ENCODE data around the gene SPNS3.

Gene SPNS3

GRCh38 chr17:4530799-4531730, 97.3 kb downstream of the SPNS3 start:
- no peak for DNase-seq (ENCODE audit: low read depth)

- no peak for DNase-seq (ENCODE audit: low read depth)
These were observed 98.4 kb downstream of the SPNS3 start for GRCh38 chr17:4531988-4532736.

DNA sequence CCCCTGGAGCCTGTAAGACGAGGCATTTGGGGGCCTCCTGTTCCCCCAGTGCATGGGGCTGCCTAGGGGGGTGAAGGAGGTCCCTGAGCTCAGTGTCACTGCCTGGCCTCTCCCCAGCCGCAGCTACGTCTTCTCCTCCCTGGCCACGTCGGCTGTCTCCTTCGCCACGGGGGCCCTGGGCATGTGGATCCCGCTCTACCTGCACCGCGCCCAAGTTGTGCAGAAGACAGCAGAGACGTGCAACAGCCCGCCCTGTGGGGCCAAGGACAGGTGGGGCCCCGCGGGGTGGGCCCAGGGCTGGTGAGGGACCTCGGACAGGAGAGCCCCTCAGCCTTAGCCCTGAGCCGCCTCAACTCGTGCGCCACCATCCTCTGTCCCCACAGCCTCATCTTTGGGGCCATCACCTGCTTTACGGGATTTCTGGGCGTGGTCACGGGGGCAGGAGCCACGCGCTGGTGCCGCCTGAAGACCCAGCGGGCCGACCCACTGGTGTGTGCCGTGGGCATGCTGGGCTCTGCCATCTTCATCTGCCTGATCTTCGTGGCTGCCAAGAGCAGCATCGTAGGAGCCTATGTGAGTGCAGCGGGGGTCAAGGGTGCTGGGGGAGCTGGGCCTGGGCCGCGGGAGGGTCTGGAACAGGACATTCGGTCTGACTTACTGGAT, 99.3 kb downstream of the SPNS3 start:
- DNase-seq (ENCODE audit: low read depth): no peak

DNA sequence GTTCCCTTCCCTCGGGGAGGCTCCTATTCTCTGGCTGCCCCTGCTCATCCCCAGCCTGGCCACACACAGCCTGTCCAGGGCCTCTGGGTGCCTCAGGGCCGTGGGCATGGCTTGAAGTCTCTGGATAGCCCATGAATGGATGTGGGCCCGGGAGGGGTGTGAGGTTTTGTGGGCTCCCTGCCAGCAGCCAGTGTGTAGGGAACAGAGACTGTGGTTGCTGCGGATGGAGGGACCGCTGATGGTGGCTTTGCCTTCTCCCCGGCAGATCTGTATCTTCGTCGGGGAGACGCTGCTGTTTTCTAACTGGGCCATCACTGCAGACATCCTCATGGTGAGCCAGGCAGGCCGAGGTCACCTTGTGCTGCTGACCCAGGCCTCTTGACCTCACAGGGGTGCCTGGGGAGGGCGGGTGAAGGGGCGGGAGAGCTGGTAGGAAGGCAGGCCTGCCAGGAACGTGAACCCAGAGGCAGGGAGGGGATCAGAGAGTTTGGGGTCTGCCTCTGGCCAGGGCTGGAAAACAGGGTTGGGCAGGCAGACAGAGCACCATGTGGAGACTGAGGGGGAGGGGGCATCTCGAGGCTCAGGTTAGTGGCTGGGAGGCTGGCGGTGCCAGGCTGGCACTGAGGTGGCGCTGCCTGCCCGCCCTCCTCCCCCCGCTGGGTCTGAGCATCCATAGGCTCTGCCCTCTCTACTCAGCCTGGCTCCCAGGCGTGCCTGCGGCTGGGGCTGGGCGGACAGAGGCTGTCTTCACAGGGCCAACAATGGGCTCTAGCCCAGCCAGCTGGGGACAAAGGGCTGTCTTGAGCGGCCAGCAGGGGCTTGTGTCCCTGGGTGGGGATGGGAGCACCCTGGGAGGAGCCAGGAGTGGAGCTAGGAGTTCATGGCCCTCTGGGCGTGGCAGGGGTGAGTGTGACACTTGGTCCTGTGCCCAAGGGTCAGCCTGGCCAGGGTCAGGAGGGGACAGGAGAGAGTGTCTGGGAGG, 100.1 kb downstream of the SPNS3 start:
- no peak for DNase-seq (ENCODE audit: low read depth)

DNA sequence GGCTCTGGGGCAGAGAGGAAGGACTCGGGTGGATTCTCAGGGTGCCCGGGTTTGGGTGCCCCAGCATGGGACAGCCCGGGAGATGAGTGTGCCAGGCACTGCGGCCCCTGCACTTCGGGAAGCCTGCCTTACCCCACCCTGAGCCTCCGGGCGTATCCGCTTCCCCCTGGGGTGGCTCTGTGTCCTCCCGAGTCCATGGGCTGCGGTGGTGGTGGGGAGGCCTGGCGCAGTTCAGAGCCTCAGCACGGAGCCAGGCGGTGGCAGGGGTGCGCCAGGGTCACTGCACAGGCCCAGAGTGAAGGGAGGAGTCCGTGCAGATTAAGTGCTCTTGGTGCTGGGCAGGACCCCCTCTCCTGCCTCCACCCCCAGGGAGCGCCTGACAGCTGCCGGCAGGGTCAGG, 100.8 kb downstream of the SPNS3 start:
- no peak for DNase-seq (ENCODE audit: low read depth)

DNA sequence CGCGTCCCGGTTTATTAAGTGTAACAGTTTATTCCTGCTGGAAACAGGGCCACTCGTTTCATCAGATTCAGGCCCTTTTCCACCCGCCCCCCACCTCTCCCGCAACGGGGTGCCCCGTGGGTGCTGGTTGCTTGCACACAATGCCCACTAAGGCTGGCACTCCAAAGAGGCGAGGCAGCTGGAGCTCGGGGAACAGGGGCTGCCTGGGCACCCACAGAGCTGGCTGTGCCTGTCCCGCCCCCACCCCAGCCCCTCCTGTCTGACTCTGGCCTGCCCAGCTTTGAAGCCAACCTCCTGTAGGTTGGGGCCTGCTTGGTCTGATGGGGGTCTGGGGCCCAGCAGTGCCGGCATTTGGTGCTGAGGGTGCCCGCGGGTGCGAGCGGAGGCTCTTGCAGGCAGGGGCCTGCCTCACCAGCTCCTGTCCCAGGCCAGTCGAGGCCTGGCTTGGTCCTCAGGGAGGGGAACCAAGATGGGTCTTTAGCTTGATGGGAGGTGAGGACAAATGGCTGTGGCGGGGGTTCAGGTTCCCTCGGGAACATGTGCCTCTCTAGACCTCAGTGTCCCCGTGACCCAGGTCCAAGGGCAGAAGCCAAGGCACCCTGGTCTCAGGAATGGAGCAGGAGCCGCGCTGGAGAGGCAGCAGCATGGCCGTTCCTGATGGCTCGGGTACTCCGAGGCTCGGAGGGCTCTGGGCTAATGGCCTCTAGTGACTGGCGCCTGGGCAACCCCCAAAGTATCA, 101.4 kb downstream of the SPNS3 start:
- no peak for DNase-seq (ENCODE audit: low read depth)

GRCh38 chr17:4535667-4536258, 102.0 kb downstream of the SPNS3 start:
- no peak for DNase-seq (ENCODE audit: low read depth)

GRCh38 chr17:4536259-4536741, 102.6 kb downstream of the SPNS3 start:
- DNase-seq (ENCODE audit: low read depth): no peak

GRCh38 chr17:4536742-4537411, 103.1 kb downstream of the SPNS3 start:
- DNase-seq (ENCODE audit: low read depth): no peak

Measured in GM04503 (cell line).